Measurements from ENCODE around the gene ADAP1. TPM values are rescaled to one million over a fixed set of nuclear protein-coding genes. Genes with fewer than 3 reads are reported as not detected.

The ADAP1 gene
- total RNA-seq, 1 experiment from 2014 or later: 3.1 TPM

DNA sequence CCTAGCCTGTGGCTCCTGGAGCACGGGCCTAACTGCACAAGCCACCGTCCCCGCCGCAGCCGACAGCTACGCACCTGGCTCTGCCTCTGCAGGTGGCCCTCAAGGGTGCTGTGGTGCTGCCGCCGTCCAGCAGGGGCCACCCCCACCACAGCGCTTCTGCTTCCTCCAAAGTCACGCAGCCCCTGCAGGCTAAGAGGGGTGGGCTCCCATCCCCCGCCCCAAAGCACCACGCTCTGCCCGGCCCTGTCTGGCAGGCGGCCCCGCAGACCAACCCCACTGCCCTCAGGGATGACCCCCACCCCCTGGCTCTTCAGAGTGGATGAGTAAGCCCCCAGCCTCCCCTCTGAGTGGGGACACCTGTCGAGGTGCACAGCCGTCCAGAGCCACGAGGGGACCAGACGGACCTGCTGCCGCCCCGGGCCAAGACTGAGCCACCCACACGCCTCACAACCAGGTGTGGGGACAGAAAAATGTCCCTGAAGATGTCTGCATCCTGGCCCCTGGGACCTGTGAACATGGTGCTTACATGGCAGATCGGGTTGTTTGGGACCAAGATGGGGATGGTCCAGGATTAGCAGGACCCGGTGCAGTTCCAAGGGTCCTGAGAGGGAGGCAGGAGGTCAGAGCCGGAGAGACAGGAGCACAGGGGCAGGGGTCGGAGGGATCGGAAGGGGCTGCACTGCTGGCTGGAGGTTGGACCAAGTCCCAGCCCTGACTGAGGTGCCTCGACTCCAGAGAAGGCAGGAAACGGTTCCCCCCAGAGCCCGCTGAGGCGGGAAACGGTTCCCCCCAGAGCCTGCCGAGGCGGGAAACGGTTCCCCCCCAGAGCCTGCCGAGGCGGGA, 9.0 kb upstream of the ADAP1 start:
- H3K36me3 ChIP-seq (ENCODE audit: control insufficient read depth, insufficient read depth, low read length): 0 out of 2 replicates have a peak, but pooled peaks cover under 1% of the 10 kb centered on the region
- intact Hi-C loops (cut with micrococcal nuclease; ENCODE audit: unreplicated experiment) (no loop called here), in situ Hi-C loops (cut with HindIII; ENCODE audit: low pct_unique_long_range_greater_than_20kb, low sequenced_read_pairs) (loop anchor here (25.0 kb wide), 1 partner anchor 174 kb away; a partner anchor contains a TSS)
- no peaks in the 10 kb centered on the region for H3K9me3 ChIP-seq (ENCODE audit: control insufficient read depth, insufficient read depth, low read depth, low read length)
- H3K4me1 ChIP-seq (ENCODE audit: control insufficient read depth, insufficient read depth, low read length): peaks cover 17% of the 10 kb centered on the region
- no peak for ATAC-seq
- no peaks in the 10 kb centered on the region for H3K27me3 ChIP-seq (ENCODE audit: control insufficient read depth, insufficient read depth, low read length)
- H3K4me3 ChIP-seq (ENCODE audit: low read depth in 2 of 2, low read length in 2 of 2): no peak overlapping the region
- DNase-seq (ENCODE audit: low read depth, low spot score): no peak
- CTCF ChIA-PET: no interaction called here
- no TSS peak for BruUV-seq (replicated peaks)
- POLR2A ChIA-PET: no interaction called here
- H3K27ac ChIP-seq (ENCODE audit: low read length): no peak overlapping the region
- TF ChIP-seq SIN3A (IDR thresholded peaks at IDR 0.05; ENCODE audit: borderline replicate concordance, insufficient read depth, low read depth, low read length) (no peak), POLR2AphosphoS5 (IDR thresholded peaks at IDR 0.05; ENCODE audit: low read depth, low read length) (0 out of 2 replicates have a peak, but pooled peaks have one; percentile 2)
- TF ChIP-seq, protein P1, sequence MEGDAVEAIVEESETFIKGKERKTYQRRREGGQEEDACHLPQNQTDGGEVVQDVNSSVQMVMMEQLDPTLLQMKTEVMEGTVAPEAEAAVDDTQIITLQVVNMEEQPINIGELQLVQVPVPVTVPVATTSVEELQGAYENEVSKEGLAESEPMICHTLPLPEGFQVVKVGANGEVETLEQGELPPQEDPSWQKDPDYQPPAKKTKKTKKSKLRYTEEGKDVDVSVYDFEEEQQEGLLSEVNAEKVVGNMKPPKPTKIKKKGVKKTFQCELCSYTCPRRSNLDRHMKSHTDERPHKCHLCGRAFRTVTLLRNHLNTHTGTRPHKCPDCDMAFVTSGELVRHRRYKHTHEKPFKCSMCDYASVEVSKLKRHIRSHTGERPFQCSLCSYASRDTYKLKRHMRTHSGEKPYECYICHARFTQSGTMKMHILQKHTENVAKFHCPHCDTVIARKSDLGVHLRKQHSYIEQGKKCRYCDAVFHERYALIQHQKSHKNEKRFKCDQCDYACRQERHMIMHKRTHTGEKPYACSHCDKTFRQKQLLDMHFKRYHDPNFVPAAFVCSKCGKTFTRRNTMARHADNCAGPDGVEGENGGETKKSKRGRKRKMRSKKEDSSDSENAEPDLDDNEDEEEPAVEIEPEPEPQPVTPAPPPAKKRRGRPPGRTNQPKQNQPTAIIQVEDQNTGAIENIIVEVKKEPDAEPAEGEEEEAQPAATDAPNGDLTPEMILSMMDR (IDR thresholded peaks at IDR 0.05): no peak
- TF ChIP-seq, protein P2, sequence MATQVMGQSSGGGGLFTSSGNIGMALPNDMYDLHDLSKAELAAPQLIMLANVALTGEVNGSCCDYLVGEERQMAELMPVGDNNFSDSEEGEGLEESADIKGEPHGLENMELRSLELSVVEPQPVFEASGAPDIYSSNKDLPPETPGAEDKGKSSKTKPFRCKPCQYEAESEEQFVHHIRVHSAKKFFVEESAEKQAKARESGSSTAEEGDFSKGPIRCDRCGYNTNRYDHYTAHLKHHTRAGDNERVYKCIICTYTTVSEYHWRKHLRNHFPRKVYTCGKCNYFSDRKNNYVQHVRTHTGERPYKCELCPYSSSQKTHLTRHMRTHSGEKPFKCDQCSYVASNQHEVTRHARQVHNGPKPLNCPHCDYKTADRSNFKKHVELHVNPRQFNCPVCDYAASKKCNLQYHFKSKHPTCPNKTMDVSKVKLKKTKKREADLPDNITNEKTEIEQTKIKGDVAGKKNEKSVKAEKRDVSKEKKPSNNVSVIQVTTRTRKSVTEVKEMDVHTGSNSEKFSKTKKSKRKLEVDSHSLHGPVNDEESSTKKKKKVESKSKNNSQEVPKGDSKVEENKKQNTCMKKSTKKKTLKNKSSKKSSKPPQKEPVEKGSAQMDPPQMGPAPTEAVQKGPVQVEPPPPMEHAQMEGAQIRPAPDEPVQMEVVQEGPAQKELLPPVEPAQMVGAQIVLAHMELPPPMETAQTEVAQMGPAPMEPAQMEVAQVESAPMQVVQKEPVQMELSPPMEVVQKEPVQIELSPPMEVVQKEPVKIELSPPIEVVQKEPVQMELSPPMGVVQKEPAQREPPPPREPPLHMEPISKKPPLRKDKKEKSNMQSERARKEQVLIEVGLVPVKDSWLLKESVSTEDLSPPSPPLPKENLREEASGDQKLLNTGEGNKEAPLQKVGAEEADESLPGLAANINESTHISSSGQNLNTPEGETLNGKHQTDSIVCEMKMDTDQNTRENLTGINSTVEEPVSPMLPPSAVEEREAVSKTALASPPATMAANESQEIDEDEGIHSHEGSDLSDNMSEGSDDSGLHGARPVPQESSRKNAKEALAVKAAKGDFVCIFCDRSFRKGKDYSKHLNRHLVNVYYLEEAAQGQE (IDR thresholded peaks at IDR 0.05; ENCODE audit: insufficient read depth in 1 of 2, low read depth in 2 of 2, low read length in 1 of 2): peak in 1 of 2 experiments; percentile 10; a peak in 1 of 4 replicates

DNA sequence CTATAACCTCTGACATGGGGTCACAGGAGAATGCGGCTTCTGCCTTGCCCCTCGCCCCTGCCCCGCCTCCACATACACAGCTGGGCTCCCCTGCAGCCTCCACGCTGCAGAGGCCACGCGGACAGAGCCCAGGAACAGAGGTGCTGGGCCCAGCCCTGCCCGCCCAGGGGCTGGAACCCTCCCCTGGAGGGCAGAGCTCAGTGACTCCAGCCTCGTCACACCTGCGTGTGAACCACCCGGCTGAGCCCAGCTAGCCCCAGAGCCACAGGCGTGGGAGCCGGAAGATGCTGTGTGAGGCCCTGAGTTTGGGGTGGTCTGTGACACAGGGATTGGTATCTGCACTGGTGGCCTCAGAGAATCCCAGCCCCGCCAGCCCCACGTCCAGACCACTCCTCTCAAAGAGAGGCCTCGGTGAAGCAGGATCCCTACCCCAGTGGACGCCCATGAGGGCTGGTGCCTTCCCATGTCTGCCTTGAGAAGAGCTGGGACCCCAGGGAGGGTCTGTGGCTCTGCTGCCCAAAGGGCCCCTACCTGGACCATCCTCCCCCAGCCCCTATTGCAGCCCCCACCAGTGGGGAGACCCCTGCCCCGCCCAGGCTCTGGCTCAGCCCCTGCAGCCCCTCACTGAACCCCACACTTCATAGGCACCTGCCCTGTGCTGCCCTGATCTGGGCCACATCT, 8.1 kb upstream of the ADAP1 start:
- intact Hi-C loops (cut with micrococcal nuclease; ENCODE audit: unreplicated experiment) (no loop called here), in situ Hi-C loops (cut with HindIII; ENCODE audit: low pct_unique_long_range_greater_than_20kb, low sequenced_read_pairs) (loop anchor here (25.0 kb wide), 1 partner anchor 175 kb away; a partner anchor contains a TSS)
- CTCF ChIA-PET: no interaction called here
- H3K4me3 ChIP-seq (ENCODE audit: low read depth in 2 of 2, low read length in 2 of 2): no peak overlapping the region
- no peaks in the 10 kb centered on the region for H3K36me3 ChIP-seq (ENCODE audit: control insufficient read depth, insufficient read depth, low read length)
- H3K4me1 ChIP-seq (ENCODE audit: control insufficient read depth, insufficient read depth, low read length): peaks cover 17% of the 10 kb centered on the region
- H3K27me3 ChIP-seq (ENCODE audit: control insufficient read depth, insufficient read depth, low read length): no peaks in the 10 kb centered on the region
- no peak for ATAC-seq
- TF ChIP-seq POLR2AphosphoS5 (IDR thresholded peaks at IDR 0.05; ENCODE audit: low read depth, low read length) (no peak), SIN3A (IDR thresholded peaks at IDR 0.05; ENCODE audit: borderline replicate concordance, insufficient read depth, low read depth, low read length) (no peak), TCF7L2 (IDR thresholded peaks at IDR 0.05; ENCODE audit: low read depth, low read length) (no peak)
- TF ChIP-seq, protein P1 (IDR thresholded peaks at IDR 0.05): no peak
- TF ChIP-seq, protein P2 (IDR thresholded peaks at IDR 0.05; ENCODE audit: insufficient read depth in 1 of 2, low read depth in 2 of 2, low read length in 1 of 2): no peak
- H3K27ac ChIP-seq (ENCODE audit: low read length): no peak overlapping the region
- no TSS peak for BruUV-seq (replicated peaks)
- H3K9me3 ChIP-seq (ENCODE audit: control insufficient read depth, insufficient read depth, low read depth, low read length): no peaks in the 10 kb centered on the region
- POLR2A ChIA-PET: no interaction called here
- DNase-seq (ENCODE audit: low read depth, low spot score): no peak
